HUES6 (cell line): Measurements from ENCODE around the gene PTPRS.
A peak's percentile ranks its signal among the peaks of the same experiment; 100 is the strongest.
"Not testable (repeated sequence)": the region's sequence is repeated elsewhere in the genome, so short reads cannot be mapped to it uniquely, and the experiment has no call there.

Experiments
- H3K27ac ChIP-seq: 2 replicates; pipeline ENCODE4 v1.7.0; 2013; ENCODE audit warnings: low read depth, mild to moderate bottlenecking, low read length, inconsistent platforms
- H3K27me3 ChIP-seq: 2 replicates; pipeline ENCODE4 v1.6.1; 2013; ENCODE audit warnings: low read length; ENCODE audit not compliant: control insufficient read depth, insufficient read depth
- H3K36me3 ChIP-seq: 2 replicates; pipeline ENCODE4 v1.6.1; 2013; ENCODE audit warnings: low read length; ENCODE audit not compliant: control insufficient read depth, insufficient read depth
- H3K4me1 ChIP-seq: 2 replicates; pipeline ENCODE4 v1.6.1; 2013; ENCODE audit warnings: low read length; ENCODE audit not compliant: control insufficient read depth, insufficient read depth
- H3K4me3 ChIP-seq: 2 replicates; pipeline ENCODE4 v1.5.1; 2013; ENCODE audit warnings: low read depth, low read length
- H3K9ac ChIP-seq: one replicate; pipeline ENCODE4 v1.6.1; 2013; ENCODE audit warnings: mild to moderate bottlenecking, low read length
- H3K9me3 ChIP-seq: 2 replicates; pipeline ENCODE4 v1.6.1; 2013; ENCODE audit warnings: low read depth, low read length; ENCODE audit not compliant: control insufficient read depth, insufficient read depth

Gene PTPRS

GRCh38 chr19:5340637-5341447 is at the start of gene PTPRS:
PTPRS (minus strand) TSS chr19:5340812; CDS start chr19:5286140, 54,672 bp downstream.
- peak within 1 kb of the TSS; percentile 72 for H3K9ac ChIP-seq
- H3K4me1 ChIP-seq: peaks cover 21% of the 10 kb centered on the region
- H3K27me3 ChIP-seq: peaks cover 33% of the 10 kb centered on the region
- no peaks in the 10 kb centered on the region for H3K36me3 ChIP-seq
- peak within 1 kb of the TSS; percentile 76; the same call in 1 of the 2 replicates for H3K27ac ChIP-seq
- H3K9me3 ChIP-seq: no peaks in the 10 kb centered on the region
- peak within 1 kb of the TSS; percentile 78 for H3K4me3 ChIP-seq

DNA sequence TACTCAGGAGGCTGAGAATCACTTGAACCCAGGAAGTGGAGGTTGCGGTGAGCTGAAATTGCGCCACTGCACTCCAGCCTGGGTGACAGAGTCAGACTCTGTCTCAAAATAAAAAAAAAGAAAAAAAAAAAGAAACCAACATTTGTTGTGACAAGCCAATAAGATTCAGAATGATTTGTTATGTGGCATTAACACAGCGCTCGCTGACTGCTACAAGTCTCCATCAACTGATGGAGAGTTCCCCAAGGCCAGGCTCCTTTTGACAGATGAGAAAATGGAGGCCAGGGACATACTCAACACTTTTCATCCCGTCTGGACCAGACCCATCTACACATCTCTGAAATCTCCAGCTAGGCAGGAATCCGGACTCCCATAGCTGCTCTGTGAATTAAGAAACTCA is 48.7 kb upstream of the PTPRS start:
- no peaks in the 10 kb centered on the region for H3K9me3 ChIP-seq
- H3K9ac ChIP-seq: no peak overlapping the region
- no peaks in the 10 kb centered on the region for H3K4me1 ChIP-seq
- H3K4me3 ChIP-seq: no peak overlapping the region
- no peak overlapping the region for H3K27ac ChIP-seq
- peaks cover 22% of the 10 kb centered on the region; the same call in 1 of the 2 replicates for H3K27me3 ChIP-seq
- no peaks in the 10 kb centered on the region for H3K36me3 ChIP-seq

DNA sequence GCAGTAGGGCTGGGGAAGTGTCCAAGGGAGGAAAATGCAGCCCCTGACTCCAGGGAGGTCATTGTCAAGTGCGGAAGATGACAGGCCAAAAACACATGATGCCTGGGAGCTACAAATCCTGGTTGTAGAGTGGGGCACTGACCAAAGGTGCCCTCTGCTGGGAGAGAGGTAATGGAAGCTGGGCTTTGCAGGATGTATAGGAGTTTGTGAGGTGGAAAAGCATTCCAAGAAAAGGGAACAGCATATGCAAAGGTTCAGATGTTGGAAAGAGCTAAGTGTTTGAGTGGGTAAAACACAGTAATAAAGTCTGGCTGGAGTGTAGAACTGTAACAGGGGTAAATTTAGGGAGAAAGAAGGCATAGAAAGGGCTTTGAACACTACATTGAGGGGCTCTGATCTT is 46.9 kb upstream of the PTPRS start:
- Histone ChIP-seq H3K4me1 (no peaks in the 10 kb centered on the region), H3K36me3 (no peaks in the 10 kb centered on the region), H3K9me3 (peaks cover 4% of the 10 kb centered on the region), H3K27ac (no peak overlapping the region), H3K4me3 (no peak overlapping the region), H3K9ac (no peak overlapping the region), H3K27me3 (peaks cover 5% of the 10 kb centered on the region; the same call in 1 of the 2 replicates)

DNA sequence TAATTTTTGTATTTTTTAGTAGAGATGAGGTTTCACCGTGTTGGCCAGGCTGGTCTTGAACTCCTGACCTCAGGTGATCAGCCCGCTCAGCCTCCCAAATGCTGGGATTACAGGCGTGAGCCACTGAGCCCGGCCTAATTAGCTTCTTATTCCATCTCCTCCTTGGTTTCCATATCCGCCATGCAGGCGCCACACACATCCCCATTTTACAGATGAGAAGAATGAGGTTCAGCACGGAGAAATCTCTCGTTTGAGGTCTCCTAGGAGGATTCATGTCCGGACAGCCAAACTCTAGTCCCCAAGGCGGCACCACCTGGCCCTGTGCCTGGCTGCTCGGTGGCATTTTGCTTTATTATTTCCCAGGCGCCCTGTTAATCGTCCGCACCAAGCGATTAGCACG is 46.2 kb upstream of the PTPRS start:
- Histone ChIP-seq H3K36me3 (no peaks in the 10 kb centered on the region), H3K27me3 (no peaks in the 10 kb centered on the region; the same call in 1 of the 2 replicates), H3K4me3 (no peak overlapping the region), H3K9ac (no peak overlapping the region), H3K27ac (no peak overlapping the region), H3K4me1 (no peaks in the 10 kb centered on the region), H3K9me3 (peaks cover 8% of the 10 kb centered on the region)

- not testable (repeated sequence) for H3K27me3 ChIP-seq, H3K9ac ChIP-seq, H3K27ac ChIP-seq, H3K36me3 ChIP-seq, H3K4me3 ChIP-seq, H3K4me1 ChIP-seq
- peaks cover 12% of the 10 kb centered on the region for H3K9me3 ChIP-seq
Measured at GRCh38 chr19:5381197-5381596, 40.6 kb upstream of the PTPRS start.

DNA sequence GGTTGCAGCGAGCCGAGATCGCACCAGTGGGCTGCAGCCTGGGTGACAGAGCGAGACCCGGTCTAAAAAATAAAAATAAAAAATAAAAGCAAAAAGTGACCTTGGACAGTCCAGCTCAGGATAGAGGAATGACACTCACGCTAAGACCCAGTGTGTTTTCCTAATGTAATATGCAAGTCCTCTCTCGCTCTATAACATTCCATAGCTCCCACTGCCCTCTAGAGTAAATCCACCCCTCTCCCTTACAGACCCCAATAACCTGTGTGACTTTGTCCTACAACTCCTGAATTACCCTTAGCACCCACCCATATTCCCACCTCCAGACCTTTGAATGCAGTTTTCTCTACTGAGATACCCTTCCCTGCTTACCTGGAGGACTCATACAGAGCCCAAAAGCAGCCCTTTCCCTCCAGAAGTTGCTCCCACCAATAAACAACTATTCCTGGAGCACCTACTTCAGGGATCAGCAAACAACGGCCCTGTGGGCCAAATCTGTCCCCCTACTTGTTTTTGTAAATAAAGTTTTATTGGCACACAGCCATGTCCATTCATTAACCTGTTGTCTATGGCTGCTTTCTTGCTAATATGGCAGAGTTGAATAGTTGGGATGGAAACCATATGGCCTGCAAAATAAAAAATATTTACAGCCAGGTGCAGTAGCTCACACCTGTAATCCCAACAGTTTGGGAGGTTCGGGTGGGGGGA is 39.8 kb upstream of the PTPRS start:
- no peak overlapping the region for H3K27ac ChIP-seq
- no peak overlapping the region for H3K4me3 ChIP-seq
- H3K4me1 ChIP-seq: no peaks in the 10 kb centered on the region
- no peak overlapping the region for H3K9ac ChIP-seq
- H3K36me3 ChIP-seq: no peaks in the 10 kb centered on the region
- H3K27me3 ChIP-seq: no peaks in the 10 kb centered on the region; the same call in 1 of the 2 replicates
- H3K9me3 ChIP-seq: peaks cover 12% of the 10 kb centered on the region

- Histone ChIP-seq H3K36me3 (no peaks in the 10 kb centered on the region), H3K9me3 (peaks cover 10% of the 10 kb centered on the region)
Measured at GRCh38 chr19:5376928-5377327, 36.3 kb upstream of the PTPRS start.

DNA sequence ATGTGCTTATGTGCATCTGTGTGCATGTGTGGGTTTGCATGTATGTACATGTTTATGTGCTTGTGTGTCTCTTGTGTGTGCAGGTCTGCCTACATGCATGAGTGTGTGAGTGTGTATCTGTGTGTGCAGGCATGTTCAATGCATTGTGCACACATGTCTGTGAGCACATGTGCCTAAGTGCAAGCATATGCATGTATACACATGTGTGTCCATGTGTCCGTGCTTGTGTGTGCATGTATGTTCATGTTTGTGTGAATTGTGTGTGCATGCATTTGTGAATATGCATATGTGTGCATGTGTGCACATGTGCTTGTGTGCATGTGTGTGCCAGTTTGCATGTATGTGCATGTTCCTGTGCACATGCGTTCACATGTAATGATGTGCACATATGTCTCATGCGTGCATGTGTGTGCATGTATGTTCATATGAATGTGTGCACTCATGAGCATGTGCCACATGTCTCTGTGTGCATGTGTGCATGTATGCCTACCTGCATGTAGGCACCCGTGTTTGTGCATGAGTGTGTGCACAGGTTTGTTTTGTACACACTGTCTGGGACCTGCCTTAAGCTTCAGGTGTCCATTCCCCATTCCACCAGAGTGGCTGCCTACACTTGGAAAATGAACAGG is 32.1 kb upstream of the PTPRS start:
- Histone ChIP-seq H3K4me1 (no peaks in the 10 kb centered on the region), H3K27me3 (peaks cover 29% of the 10 kb centered on the region), H3K27ac (no peak overlapping the region), H3K4me3 (no peak overlapping the region), H3K36me3 (no peaks in the 10 kb centered on the region), H3K9ac (no peak overlapping the region), H3K9me3 (0 out of 2 replicates have a peak, but pooled peaks cover 6% of the 10 kb centered on the region)

More at GRCh38 chr19:5376928-5377327, 36.3 kb upstream of the PTPRS start:
- Histone ChIP-seq H3K4me3 (no peak overlapping the region), H3K4me1 (no peaks in the 10 kb centered on the region), H3K27me3 (peaks cover 25% of the 10 kb centered on the region), H3K9ac (no peak overlapping the region), H3K27ac (no peak overlapping the region)

DNA sequence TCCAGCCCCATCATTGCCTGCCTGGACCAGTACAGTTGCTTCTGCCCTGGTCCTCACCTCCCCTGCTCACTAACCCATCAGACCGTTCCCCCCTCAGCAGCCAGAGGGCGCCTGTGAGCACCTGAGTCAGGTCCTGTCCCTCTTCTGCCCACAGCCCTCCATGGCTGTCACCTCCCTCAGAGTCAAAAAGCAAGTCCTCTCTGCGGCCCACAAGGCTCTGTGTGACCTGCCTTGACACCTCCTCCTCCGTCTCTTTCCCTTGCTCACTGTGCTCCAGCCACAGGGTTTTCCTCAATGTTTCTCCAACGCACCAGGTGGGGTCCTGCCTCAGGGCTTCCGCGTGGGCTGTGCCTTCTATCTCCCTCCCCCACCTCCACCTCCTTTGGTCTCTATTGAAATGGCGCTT is 29.4 kb upstream of the PTPRS start:
- no peak overlapping the region for H3K4me3 ChIP-seq
- peaks cover 42% of the 10 kb centered on the region for H3K27me3 ChIP-seq
- no peak overlapping the region for H3K27ac ChIP-seq
- H3K9ac ChIP-seq: no peak overlapping the region
- 0 out of 2 replicates have a peak, but pooled peaks cover 6% of the 10 kb centered on the region for H3K9me3 ChIP-seq
- H3K36me3 ChIP-seq: no peaks in the 10 kb centered on the region
- no peaks in the 10 kb centered on the region; the same call in 1 of the 2 replicates for H3K4me1 ChIP-seq

DNA sequence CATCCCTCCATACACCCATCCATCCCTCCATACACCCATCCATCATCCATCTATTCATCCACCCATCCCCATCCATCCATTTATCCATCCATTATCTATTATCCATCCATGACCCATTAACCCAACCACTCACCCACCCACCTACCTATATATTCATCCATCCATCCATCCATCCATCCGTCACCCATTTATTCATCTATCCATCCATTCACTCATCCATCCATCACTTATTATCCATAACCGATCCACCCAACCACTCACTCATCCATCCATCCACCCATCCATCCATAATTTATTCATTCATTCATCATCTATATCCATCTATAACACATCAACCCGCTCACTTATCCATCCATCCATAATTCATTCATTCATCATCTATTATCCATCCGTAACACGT is 28.7 kb upstream of the PTPRS start:
- Histone ChIP-seq H3K36me3 (no peaks in the 10 kb centered on the region), H3K9me3 (0 out of 2 replicates have a peak, but pooled peaks cover 6% of the 10 kb centered on the region), H3K4me3 (no peak overlapping the region), H3K27ac (no peak overlapping the region), H3K9ac (no peak overlapping the region), H3K27me3 (peaks cover 35% of the 10 kb centered on the region), H3K4me1 (peaks cover 7% of the 10 kb centered on the region; the same call in 1 of the 2 replicates)
